WTC11 (cell line): ENCODE data around the gene KSR2. TPM values are rescaled to one million over a fixed set of nuclear protein-coding genes. Genes with fewer than 3 reads are reported as not detected.

ENCODE experiments used
- ATAC-seq: fragments of 200-7000 bp; cut with Tn5 transposase; 2 replicates; pipeline ENCODE4 v1.10.0; 2021; ENCODE audit warnings: mild to moderate bottlenecking, moderate library complexity
- CTCF ChIA-PET: fragments of 300-600 bp; sonication (Branson Sonifier 250); formaldehyde crosslinking; loops from one replicate; lab custom pipeline; 2021; ENCODE audit warnings: antibody characterized with exemption; lab: Charles Lee
- POLR2A ChIA-PET: fragments of 350-600 bp; sonication (Branson Sonifier 250); formaldehyde crosslinking; loops from one replicate; lab custom pipeline; 2021; ENCODE audit warnings: antibody characterized with exemption; lab: Charles Lee
- DNase-seq: peaks from one replicate; pipeline ENCODE4 v3.0.0; 2021; ENCODE audit warnings: low spot score
- H3K27ac Mint-ChIP-seq: 2 replicates; pipeline ENCODE4 v1.8.0; 2021; ENCODE audit warnings: mixed read lengths
- H3K27me3 Mint-ChIP-seq: 2 replicates; pipeline ENCODE4 v1.8.0; 2021; ENCODE audit warnings: low read depth, mild to moderate bottlenecking, moderate library complexity, mixed read lengths
- H3K36me3 Mint-ChIP-seq: 2 replicates; pipeline ENCODE4 v1.8.0; 2021; ENCODE audit warnings: mixed read lengths
- H3K4me1 Mint-ChIP-seq: 2 replicates; pipeline ENCODE4 v1.8.0; 2022; ENCODE audit warnings: mixed read lengths
- H3K4me3 Mint-ChIP-seq: 2 replicates; pipeline ENCODE4 v1.8.0; 2021; ENCODE audit warnings: mild to moderate bottlenecking, moderate library complexity, mixed read lengths
- H3K9me3 Mint-ChIP-seq: 2 replicates; pipeline ENCODE4 v1.8.0; 2021; ENCODE audit warnings: mixed read lengths
- ATF3 ChIP-seq: sonication (generic); formaldehyde crosslinking; conservative IDR thresholded peaks from 2 replicates; pipeline ENCODE4 v1.8.1; 2022; ENCODE audit warnings: mild to moderate bottlenecking, missing genetic modification reagents
- ELF4 ChIP-seq: sonication (generic); formaldehyde crosslinking; IDR thresholded peaks from 2 replicates; pipeline ENCODE4 v1.8.1; 2022; ENCODE audit warnings: low read depth, mild to moderate bottlenecking, moderate library complexity, missing genetic modification reagents
- EMX1 ChIP-seq: fragments of 250-450 bp; sonication (Bioruptor Pico); IDR thresholded peaks from 2 replicates; pipeline ENCODE4 v1.8.0; 2021; ENCODE audit warnings: mild to moderate bottlenecking
- ESRRA ChIP-seq: sonication (generic); formaldehyde crosslinking; IDR thresholded peaks from 2 replicates; pipeline ENCODE4 v1.8.1; 2022; ENCODE audit warnings: mild to moderate bottlenecking, missing genetic modification reagents, borderline replicate concordance
- FOXP1 ChIP-seq: sonication (generic); formaldehyde crosslinking; IDR thresholded peaks from 2 replicates; pipeline ENCODE4 v1.8.0; 2022; ENCODE audit warnings: missing genetic modification reagents, mild to moderate bottlenecking, moderate library complexity, borderline replicate concordance
- GABPB1 ChIP-seq: sonication (generic); formaldehyde crosslinking; IDR thresholded peaks from 2 replicates; pipeline ENCODE4 v1.8.1; 2023; ENCODE audit warnings: mild to moderate bottlenecking, missing genetic modification reagents
- HMGA2 ChIP-seq: fragments of 250-450 bp; sonication (Bioruptor Pico); IDR thresholded peaks from 2 replicates; pipeline ENCODE4 v1.4.0; 2021; ENCODE audit warnings: mild to moderate bottlenecking, moderate library complexity
- IRF2 ChIP-seq: sonication (generic); formaldehyde crosslinking; IDR thresholded peaks from 2 replicates; pipeline ENCODE4 v1.8.0; 2022; ENCODE audit warnings: low read depth, missing genetic modification reagents, borderline replicate concordance
- MAX ChIP-seq: sonication (generic); formaldehyde crosslinking; IDR thresholded peaks from 2 replicates; pipeline ENCODE4 v1.8.0; 2022; ENCODE audit warnings: mild to moderate bottlenecking, missing genetic modification reagents
- MYBL2 ChIP-seq: sonication (generic); formaldehyde crosslinking; IDR thresholded peaks from 2 replicates; pipeline ENCODE4 v1.8.1; 2023; ENCODE audit warnings: mild to moderate bottlenecking, moderate library complexity, missing genetic modification reagents
- OVOL2 ChIP-seq: fragments of 250-450 bp; sonication (Bioruptor Pico); IDR thresholded peaks from 2 replicates; pipeline ENCODE4 v1.9.0; 2021; ENCODE audit warnings: mild to moderate bottlenecking, borderline replicate concordance
- TCF7 ChIP-seq: sonication (generic); formaldehyde crosslinking; IDR thresholded peaks from 2 replicates; pipeline ENCODE4 v1.8.0; 2022; ENCODE audit warnings: mild to moderate bottlenecking, low read depth, missing genetic modification reagents, moderate library complexity
- USF2 ChIP-seq: sonication (generic); formaldehyde crosslinking; IDR thresholded peaks from 2 replicates; pipeline ENCODE4 v1.8.1; 2023; ENCODE audit warnings: mild to moderate bottlenecking, missing genetic modification reagents, moderate library complexity
- ZNF219 ChIP-seq: sonication (generic); formaldehyde crosslinking; IDR thresholded peaks from 2 replicates; pipeline ENCODE4 v1.8.0; 2023; ENCODE audit warnings: missing genetic modification reagents, mild to moderate bottlenecking, borderline replicate concordance
- ZNF232 ChIP-seq: sonication (generic); formaldehyde crosslinking; IDR thresholded peaks from 2 replicates; pipeline ENCODE4 v1.8.0; 2022; ENCODE audit warnings: mild to moderate bottlenecking, missing genetic modification reagents
- ZNF317 ChIP-seq: sonication (generic); formaldehyde crosslinking; IDR thresholded peaks from 2 replicates; pipeline ENCODE4 v1.8.1; 2023; ENCODE audit warnings: low read depth, mild to moderate bottlenecking, moderate library complexity, missing genetic modification reagents, borderline replicate concordance
- ZNF396 ChIP-seq: fragments of 250-450 bp; sonication (Bioruptor Pico); IDR thresholded peaks from 2 replicates; pipeline ENCODE4 v1.8.0; 2021; ENCODE audit warnings: mild to moderate bottlenecking, moderate library complexity, borderline replicate concordance
- ZNF416 ChIP-seq: fragments of 250-450 bp; sonication (Bioruptor Pico); IDR thresholded peaks from 2 replicates; pipeline ENCODE4 v1.9.0; 2021; ENCODE audit warnings: mild to moderate bottlenecking, inconsistent platforms
- total RNA-seq: library from RNA; stranded (reverse); gene quantifications from 3 replicates; pipeline ENCODE4 v1.2.3, GENCODE V29; 2021
- TF ChIP-seq, protein P1 (sequence below): sonication (generic); formaldehyde crosslinking; IDR thresholded peaks from 2 replicates; pipeline ENCODE4 v1.8.0; 2022; ENCODE audit warnings: mild to moderate bottlenecking, missing genetic modification reagents
- TF ChIP-seq, protein P2 (sequence below): fragments of 250-450 bp; sonication (Bioruptor Pico); conservative IDR thresholded peaks from 2 replicates; pipeline ENCODE4 v1.9.0; 2021; ENCODE audit warnings: mild to moderate bottlenecking
- TF ChIP-seq, protein P3 (sequence below): sonication (generic); formaldehyde crosslinking; IDR thresholded peaks from 2 replicates; pipeline ENCODE4 v1.8.1; 2023; ENCODE audit warnings: mild to moderate bottlenecking, missing genetic modification reagents, moderate library complexity

Gene KSR2
- total RNA-seq, 1 experiment from 2014 or later, result 2.4 TPM

DNA sequence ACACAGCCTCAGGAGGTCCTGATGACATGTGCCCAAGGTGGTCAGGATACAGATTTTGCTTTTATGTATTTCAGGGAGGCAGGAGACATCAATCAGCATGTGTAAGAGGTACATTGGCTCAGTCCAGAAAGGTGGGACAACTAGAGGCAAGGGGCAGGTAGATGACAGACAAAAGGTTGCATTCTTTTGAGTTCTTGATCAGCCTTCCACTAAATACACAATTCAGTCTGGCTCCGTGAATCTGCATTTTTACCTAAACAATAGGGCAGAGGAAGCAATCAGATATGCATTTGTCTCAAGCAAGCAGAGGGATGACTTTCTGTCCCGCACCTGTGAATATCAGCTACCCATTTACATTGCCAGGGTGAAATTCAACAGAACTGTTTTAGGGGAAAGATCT, 178.6 kb downstream of the KSR2 start:
- Mint-ChIP-seq H3K4me1 (peaks cover 46% of the 10 kb centered on the region), H3K4me3 (no peak overlapping the region), H3K27me3 (no peaks in the 10 kb centered on the region), H3K9me3 (peaks cover 6% of the 10 kb centered on the region), H3K36me3 (0 out of 2 replicates have a peak, but pooled peaks cover 2% of the 10 kb centered on the region), H3K27ac (peak overlapping the region; percentile 93)
- ATAC-seq, result peak; percentile 86
- DNase-seq, result no peak
- ChIA-PET POLR2A (no interaction called here), CTCF (interaction anchor here (0.6 to 1.6 kb wide), 4 partner anchors 47 to 274 kb away, joined by 3 to 8 read pairs (median 4); no protein-coding TSS in a partner anchor)
- no peak for TF ChIP-seq ZNF416 (CRISPR knock-in tag)
- TF ChIP-seq HMGA2, result no peak
- TF ChIP-seq ZNF232 (CRISPR knock-in tag), result no peak
- no peak for TF ChIP-seq USF2 (CRISPR knock-in tag)
- no peak for TF ChIP-seq ZNF317
- TF ChIP-seq IRF2 (CRISPR knock-in tag), result no peak
- no peak for TF ChIP-seq OVOL2 (CRISPR knock-in tag)
- TF ChIP-seq ZNF219 (CRISPR knock-in tag), result no peak
- TF ChIP-seq, protein P1, sequence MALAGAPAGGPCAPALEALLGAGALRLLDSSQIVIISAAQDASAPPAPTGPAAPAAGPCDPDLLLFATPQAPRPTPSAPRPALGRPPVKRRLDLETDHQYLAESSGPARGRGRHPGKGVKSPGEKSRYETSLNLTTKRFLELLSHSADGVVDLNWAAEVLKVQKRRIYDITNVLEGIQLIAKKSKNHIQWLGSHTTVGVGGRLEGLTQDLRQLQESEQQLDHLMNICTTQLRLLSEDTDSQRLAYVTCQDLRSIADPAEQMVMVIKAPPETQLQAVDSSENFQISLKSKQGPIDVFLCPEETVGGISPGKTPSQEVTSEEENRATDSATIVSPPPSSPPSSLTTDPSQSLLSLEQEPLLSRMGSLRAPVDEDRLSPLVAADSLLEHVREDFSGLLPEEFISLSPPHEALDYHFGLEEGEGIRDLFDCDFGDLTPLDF (CRISPR knock-in tag), result no peak
- TF ChIP-seq, protein P2, sequence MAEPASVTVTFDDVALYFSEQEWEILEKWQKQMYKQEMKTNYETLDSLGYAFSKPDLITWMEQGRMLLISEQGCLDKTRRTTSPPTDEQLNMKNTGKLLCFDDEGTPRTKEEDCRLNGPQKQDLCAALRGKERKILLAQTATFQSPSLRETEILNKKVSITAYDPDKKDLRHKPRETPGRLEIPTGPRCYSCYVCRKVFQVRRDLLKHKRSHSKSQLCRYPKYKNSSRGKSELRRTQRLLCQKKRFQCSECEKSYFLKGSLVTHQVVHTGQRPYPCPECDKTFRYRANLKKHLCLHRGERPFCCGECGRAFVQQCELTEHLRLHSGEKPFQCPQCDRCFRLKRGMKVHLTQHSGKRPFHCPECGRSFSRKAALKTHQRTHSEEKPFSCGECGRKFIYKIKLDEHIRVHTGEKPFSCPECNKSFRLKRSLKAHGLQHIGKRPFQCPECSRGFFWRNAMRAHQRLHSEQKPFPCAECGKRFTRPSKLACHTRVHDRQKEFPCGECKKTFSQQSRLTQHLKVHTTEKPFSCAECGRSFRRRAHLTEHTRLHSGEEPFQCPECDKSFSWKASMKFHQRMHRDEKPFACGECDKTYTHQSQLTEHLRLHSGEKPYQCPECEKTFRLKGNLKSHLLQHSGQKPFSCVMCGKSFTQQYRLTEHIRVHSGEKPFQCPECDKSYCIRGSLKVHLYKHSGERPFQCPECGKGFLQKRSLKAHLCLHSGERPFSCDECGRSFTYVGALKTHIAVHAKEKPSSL, result no peak
- TF ChIP-seq ATF3 (CRISPR knock-in tag), result no peak
- TF ChIP-seq ESRRA, result no peak
- no peak for TF ChIP-seq TCF7
- no peak for TF ChIP-seq MAX (CRISPR knock-in tag)
- TF ChIP-seq EMX1 (CRISPR knock-in tag), result no peak
- no peak for TF ChIP-seq ZNF396 (CRISPR knock-in tag)
- no peak for TF ChIP-seq MYBL2 (CRISPR knock-in tag)
- TF ChIP-seq, protein P3, sequence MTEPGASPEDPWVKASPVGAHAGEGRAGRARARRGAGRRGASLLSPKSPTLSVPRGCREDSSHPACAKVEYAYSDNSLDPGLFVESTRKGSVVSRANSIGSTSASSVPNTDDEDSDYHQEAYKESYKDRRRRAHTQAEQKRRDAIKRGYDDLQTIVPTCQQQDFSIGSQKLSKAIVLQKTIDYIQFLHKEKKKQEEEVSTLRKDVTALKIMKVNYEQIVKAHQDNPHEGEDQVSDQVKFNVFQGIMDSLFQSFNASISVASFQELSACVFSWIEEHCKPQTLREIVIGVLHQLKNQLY, result no peak

DNA sequence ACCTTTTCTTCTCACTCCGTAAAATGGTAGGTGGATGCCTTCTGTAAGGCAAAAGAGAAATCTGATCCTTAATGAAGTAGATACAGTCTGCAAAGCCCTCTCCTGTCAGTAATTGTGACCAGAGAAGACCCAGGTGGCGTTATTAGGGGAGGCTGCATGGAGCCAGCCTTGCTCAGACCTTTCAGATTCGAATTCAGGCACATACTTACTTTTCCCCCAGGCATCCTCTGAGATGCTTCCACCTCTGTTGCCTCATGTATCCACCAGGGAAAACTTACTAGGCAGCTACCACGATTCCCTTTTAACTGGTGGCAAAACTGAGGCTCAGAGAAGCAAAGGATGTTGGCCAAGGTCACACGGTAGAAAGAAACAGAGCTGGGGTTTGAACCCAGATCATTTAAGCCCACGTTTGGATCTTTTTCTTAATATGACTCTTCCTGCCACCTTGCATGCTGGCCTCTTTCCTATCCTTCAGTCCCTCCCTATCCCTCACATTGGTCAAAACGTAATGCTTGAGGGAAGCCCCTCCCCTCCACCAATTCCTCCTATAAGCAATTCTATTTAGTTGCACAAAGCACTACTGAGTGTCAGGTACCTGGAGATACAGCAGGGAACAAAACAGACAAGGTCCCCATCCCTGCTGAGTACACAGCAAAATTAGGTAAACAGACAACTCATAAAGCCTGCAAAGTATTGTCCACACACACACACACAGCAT, 179.4 kb downstream of the KSR2 start:
- POLR2A ChIA-PET, result no interaction called here
- TF ChIP-seq MYBL2 (CRISPR knock-in tag), result no peak
- no peak for TF ChIP-seq FOXP1 (CRISPR knock-in tag)
- no peak for TF ChIP-seq ZNF232 (CRISPR knock-in tag)
- TF ChIP-seq OVOL2 (CRISPR knock-in tag), result no peak
- no peak for TF ChIP-seq ELF4 (CRISPR knock-in tag)
- no peak for TF ChIP-seq ZNF219 (CRISPR knock-in tag)
- no peak for TF ChIP-seq GABPB1
- TF ChIP-seq, all 79 proteins: peak for 0
- CTCF ChIA-PET, result interaction anchor here (1.6 to 2.6 kb wide), 2 partner anchors 48 to 68 kb away, joined by 5 to 8 read pairs; no protein-coding TSS in a partner anchor
- ATAC-seq, result peak; percentile 54
- DNase-seq, result no peak
- H3K36me3 Mint-ChIP-seq, result 0 out of 2 replicates have a peak, but pooled peaks cover 2% of the 10 kb centered on the region
- peaks cover 46% of the 10 kb centered on the region for H3K4me1 Mint-ChIP-seq
- peaks cover 10% of the 10 kb centered on the region for H3K9me3 Mint-ChIP-seq
- H3K4me3 Mint-ChIP-seq, result no peak overlapping the region
- H3K27ac Mint-ChIP-seq, result peak overlapping the region; percentile 93
- no peaks in the 10 kb centered on the region for H3K27me3 Mint-ChIP-seq
